ENCODE results near the gene IGHMBP2.
"Not testable (repeated sequence)": the region's sequence is repeated elsewhere in the genome, so short reads cannot be mapped to it uniquely, and the experiment has no call there.

IGHMBP2 gene

DNA sequence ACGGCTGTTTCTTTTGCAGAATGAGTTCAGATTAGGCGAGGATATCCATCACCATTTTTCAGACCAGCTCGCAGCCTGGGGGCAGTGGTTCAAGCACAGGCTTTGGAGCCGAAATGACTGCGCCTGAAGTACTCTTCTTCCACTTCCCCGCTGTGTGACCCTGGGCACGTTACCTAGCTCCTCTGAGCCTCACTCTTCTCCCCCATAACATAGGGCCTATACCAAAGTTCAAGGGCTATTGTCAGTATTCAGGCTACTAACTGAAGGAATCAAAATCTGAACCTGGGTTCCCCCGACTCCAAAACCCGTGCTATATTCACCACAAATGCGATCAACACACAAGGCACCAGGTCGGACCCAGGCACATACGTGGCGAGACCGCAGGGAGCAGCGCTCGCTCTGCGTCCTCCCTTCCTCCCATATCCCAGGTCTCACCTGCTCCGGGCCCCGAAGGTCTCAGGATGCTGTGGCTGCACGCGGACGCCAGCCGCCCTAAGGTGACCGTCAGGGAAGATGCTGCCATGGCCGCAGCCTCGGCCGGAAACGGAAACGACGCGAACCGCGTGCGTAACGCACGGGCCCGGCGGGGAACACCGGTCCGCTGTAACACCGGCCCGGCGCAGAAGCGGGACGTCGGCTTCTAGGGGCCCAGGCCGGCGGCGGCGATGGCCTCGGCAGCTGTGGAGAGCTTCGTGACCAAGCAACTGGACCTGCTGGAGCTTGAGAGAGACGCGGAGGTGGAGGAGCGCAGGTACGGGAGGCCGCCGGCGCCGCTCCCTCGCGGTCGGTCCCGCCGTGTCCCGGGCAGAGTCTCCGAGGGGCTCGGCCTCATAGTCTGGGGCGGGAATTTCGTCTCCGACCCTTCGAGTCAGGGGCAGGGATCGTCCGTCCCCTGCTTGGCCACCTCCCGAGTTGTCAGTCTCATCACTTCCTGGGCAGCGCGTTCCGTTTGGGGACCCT lies at the start of gene IGHMBP2, which contains the start of gene MRPL21:
IGHMBP2 (plus strand) TSS at position 604 of the 960 bp plus-strand sequence; CDS start at position 666, 62 bp downstream.
MRPL21 (minus strand) TSS at position 545 of the 960 bp plus-strand sequence; CDS start at position 523, 22 bp downstream.
- peak; percentile 86 for DNase-seq (ENCODE audit: low spot score)

DNA sequence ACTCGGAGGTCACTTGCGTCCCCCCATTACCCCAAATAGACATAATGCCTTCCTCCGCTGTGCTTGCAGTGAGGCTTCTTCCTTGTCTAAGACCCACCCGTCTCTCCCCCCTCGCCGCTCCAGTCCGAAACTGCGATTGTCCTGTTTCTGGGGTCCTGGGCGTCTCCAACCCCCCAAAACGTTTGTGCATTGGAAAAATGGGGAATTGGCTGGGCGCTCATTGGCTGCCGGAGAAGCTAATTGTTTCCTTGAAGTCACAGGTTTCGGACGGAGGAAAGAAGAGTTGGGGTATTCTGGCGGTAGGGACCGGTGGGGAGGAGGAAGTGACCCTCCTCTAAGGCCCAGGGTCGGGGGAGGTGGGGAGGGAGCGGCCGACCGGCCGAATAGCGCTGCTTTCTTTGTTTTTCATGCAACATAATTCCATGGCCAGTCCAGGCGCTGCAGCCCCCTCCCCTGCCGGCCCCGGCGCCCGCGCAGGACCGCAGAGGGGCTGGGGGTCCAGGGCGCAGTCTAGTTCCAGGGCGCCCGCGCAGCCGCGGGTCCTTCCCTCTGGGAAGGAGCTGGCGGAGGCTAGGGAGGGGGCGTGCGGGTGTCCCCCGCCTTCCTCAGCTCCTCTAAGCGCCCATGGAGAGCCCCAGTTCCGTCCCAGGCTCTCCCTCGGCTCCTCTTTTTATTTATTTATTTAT lies 49.3 kb upstream of the IGHMBP2 start:
- no peak for DNase-seq (ENCODE audit: low spot score)

DNA sequence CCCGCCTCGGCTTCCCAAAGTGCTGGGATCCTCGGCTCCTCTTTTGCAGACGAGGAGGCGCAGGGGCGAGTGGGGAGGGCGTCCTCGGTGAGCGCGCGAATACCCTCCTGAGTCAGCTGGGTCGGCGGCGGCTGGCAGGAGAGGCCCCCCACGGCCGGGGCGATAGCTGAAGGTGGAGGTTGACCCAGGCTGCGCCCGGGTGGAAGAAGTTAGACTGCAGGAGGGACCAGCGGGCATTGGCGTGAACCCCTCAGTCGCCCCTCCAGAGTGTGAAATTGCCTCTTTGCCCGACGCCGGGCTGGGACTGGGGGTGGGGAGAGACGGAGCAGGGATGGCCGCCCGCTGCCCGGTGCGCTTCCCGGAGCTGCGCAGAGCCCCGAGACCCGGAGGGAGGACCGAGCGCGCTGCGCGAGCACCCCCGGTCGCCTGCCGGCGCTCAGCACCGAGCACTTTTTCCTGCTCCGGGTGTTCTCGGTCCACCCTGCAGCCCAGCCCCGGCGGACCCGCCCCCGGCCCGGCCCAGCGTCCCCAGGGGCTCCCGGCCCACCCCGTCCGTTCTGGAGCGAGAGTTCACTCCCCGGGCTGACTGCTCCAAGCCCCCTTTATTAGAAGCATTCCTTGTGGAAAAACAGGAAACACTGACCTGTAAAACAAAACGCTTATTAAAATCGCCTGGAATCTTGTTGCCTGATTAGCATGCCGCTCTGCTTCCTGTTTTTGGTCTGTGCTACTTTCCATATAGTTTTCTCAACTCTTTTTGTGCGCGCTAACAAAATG lies 48.3 kb upstream of the IGHMBP2 start:
- DNase-seq (ENCODE audit: low spot score), result no peak

DNA sequence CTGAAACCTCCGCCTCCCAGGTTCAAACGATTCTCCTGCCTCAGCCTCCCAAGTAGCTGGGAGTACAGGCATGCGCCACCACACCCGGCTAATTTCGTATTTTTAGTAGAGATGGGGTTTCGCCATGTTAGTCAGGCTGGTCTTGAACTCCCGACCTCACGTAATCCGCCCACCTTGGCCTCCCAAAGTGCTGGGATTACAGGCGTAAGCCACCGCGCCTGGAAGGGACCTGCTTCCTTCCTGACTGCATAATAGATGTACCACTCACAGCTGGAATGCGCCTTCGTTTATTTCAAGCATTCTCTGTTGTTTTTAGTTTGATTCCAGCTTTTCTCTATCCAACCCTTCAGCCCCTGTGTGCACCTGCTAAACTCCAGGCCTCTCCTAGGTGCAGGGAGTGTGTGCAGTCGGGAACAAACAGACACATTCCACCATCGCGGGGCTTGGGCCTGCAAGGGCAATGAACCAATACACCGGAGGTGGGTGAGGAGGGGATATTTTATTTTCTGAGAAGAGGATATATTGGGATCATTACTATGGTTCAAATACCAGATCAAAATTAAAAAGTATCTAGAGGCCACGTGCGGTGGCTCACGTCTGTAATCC lies 47.2 kb upstream of the IGHMBP2 start:
- not testable (repeated sequence) for DNase-seq (ENCODE audit: low spot score)

DNA sequence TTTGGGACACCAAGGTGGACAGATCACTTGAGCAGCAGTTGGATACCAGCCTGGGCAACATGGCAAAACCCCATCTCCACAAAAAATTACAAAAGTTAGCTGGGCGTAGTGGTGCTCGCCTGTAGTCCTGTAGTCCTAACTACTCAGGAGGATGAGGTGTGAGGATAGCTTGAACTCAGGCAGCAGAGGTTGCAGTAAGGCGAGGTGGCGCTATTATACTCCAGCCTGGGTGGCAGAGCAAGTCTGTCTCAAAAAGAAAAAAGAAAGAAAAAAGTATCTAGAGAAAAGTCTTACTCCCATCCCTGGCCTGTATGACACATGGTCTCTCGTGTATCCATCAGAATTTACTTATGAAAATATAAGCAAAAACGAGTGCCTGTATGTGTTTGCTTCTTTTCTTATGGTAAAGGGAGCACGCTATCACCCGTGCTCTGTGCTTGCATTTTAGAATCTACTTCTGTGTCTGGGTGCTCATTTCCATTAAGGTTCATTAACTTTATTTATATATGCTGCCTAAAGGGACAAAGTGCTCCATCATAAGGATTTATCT lies 46.6 kb upstream of the IGHMBP2 start:
- no peak for DNase-seq (ENCODE audit: low spot score)

DNA sequence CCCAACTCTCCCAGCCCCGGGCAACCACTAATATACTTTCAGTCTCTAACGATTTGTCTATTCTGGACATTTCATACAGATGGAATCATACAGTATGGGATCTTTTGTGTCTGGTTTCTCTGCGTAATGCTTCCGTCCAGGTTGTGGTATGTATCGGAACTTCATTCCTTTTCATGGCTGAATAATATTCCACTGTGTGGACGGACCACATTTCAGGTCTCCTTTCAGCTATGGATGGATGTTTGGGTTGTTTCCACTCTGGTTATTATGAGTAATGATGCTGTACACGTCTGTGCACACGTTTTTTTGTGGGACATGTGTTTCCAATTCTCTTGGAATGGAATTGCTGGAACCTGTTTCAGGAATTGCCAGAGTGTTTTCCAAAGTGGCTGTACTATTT lies 44.6 kb upstream of the IGHMBP2 start:
- DNase-seq (ENCODE audit: low spot score), result no peak

DNA sequence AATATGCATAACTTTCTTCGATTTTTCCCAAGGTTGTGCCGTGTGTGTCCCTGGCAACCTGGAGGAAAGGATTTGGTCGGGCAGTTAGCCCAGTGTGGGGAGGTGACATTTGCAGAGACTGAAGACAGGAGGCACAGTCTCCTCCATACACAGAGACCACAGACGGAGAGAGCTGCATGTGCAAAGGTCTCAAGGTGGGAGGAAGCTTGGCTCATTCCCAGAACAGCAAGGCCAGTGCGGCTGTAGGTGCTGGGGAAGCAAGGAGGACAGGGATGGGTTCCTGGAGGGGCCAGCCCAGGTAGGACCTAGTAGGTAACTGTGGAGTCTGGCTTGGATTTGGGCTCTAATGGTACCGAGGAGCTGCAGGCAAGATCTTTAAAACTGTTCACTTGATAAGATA lies 41.3 kb upstream of the IGHMBP2 start:
- DNase-seq (ENCODE audit: low spot score), result no peak

DNA sequence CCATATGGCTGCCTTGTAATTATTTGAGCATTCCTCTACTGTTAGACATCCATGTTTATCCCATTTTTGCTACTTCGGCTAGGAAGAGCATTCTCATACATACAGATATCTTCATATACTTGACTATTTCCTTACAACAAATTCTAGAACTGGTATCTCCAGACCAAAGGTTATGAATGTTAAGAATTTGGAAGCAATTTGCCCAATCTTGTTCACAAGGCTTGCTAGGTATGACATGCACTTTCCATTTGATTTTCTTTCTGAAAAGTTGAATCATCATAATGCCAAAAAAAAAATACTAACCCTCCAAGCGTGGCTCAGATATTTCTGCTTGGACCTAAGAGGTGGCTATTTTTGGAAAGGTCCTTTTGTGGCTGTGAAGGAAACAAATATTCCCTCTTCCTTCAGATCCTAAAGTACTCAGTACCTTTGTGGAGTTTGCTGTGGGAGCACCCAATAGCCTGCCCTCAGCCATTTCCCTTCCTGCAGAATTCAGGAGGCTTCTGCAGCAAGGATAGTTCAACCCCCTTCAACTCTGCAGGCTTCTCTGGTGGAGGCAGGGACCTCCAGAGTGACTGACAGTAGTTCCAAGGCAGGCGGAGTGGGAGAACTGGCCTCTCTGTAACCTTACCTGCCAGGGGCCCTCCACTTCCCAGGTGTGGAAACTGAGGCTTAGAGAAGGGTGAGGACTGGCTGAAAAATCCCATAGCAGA lies 40.0 kb upstream of the IGHMBP2 start:
- DNase-seq (ENCODE audit: low spot score), result no peak

DNA sequence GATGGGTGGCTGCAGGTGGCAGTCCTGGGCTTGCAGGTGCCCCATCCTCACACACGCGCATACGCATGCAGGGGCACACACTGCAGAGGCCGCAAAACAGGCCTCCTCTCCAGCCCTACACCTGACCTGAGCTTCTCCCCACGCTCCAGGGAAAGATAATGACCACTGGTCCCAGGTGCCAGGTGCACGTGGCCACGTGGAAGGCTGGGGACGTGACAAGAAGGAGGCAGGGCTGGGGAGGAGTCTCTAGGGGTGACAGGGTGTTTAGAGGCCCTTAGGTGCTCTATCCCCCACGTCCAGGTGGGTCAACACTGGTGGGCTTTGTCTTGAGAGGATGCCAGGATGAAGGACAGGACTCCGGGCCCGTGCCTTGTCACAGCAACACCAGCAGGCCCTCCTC lies 38.5 kb upstream of the IGHMBP2 start:
- no peak for DNase-seq (ENCODE audit: low spot score)

DNA sequence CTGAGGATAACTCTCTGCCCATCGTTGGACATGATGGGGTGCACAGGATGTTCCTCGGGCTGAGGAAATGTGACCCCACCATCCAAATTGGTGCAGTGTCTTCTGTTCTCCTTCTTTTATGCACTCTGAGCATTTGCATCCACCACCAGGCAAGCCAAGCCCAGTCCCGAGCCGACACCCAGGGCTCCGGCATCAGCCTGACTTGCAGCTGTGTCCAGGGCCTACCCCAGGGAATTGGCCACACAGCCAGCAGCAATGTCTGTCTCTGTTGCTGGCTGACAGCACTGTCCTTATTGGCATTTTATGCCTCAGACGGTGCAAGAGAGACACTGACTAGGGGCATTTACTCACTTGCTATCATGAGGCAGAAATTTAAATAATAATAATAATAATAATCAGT lies 36.6 kb upstream of the IGHMBP2 start:
- DNase-seq (ENCODE audit: low spot score), result no peak

DNA sequence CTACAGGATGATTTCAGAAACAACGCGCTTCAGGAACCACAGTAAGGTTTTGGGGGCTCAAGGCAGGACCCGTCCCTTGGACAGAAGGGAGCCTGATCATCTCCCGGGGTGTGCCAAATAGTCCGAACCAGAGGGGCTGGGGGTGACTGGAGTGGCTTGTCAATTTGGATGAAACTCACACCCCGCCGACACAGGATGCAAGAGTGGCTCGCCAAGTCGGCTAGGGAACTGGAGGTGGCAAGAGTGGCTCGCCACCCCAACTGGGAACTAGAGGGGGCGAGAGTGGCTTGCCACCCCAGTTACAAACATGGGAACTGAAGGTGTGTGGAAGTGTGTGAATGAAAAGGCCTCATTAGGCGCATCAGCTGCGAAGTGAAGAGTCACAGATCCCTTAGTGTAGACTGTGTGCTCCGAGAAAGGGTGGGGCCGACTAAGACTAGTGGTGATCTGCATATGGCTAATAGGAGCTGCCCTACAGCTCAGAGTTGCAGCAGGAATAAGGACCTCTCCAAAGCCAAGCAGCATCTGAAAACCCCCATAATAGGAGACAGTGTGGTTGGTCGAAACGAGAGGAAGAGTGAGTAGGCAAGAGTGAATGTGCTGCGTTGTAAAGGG lies 35.4 kb upstream of the IGHMBP2 start:
- no peak for DNase-seq (ENCODE audit: low spot score)

DNA sequence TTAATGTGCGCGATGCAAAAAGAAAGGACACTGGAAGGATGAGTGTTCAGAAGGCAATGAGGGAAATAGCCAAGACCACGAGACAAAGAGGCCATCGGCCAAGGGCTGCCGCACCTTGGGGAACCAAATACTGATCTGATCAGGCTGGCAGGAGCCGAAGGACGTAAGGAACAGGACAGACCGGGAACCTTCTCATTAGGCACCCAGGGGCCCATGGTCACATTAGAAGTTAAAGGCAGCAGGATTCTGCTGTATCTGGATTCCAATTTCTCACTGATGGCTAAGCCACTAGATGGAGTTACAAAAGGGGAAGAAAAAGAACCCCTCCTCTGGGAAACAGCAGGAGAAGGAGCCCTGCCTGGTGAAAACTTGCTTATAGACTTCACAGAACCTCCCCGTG lies 33.2 kb upstream of the IGHMBP2 start:
- DNase-seq (ENCODE audit: low spot score), result no peak

DNA sequence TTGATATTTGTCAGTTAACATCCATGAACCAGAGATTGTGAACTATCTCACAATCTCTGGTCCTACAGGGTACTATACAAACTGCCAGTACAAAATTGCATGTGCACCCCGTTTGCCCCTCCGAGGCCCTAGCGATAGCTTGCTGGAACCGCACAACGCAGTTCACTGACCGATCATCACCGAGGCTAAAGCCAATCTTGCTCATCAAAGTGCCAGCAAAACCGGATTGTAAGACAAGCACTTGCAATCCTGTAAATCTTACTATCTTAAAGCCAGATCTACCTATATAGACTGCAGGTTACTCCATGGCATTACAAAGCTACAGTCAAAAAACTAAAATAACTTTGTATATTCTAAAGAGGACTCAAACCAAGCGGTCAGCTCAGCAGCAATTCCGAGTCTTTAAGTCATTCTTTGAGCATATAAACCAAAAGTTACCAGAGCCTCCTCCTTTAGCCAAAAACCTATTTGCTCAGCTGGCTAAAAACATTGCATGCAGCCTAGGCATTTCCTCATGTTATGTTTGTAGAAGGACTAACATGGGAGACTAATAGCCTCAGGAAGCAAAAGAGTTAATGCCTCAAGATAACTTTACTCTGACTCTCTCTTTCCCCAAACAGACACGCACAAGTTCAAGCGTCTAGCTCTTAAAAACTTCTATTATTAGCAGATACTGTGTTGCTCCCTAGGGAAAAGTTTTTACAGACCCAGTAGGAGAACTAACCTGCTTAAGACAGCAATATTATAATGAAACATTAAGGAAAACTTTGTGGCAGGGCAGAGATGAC lies 31.3 kb upstream of the IGHMBP2 start:
- DNase-seq (ENCODE audit: low spot score), result no peak

DNA sequence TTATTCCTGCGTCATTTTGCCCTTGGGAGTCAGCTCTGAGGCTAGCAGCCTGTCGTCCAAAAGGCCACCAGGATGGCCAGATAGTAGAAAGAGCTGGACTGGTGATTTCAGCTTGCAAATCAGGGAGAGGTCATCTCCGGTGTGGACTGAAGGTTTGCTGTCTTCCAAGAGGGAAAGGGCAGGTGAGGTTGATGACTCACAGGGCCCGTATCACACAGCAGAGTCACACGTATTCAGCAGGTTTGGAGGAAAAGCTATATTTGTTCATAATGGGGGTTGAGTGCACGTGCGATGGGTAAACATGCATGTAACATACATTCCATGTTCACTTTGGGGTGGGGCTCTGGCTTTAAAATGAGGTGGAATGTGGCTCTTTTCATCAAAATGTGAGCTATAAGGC lies 25.7 kb upstream of the IGHMBP2 start:
- no peak for DNase-seq (ENCODE audit: low spot score)

DNA sequence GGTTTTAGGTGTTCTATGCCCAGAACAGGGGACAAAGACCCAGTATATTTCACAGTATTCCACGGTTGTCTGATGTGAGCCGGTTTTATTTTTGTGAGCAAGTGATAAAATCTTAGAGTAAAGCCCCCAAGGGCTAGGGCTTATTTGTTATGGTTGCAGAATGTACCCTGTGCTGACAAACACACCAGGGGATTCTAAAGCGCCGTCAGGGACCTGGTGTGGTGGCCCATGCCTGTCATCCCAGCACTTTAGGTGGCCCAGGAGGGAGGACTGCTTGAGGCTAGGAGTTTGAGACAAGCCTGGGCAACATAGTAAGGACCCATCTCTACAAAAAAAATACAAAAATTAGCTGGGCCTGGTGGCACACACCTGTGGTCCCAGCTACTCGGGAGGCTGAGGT lies 22.8 kb upstream of the IGHMBP2 start:
- no peak for DNase-seq (ENCODE audit: low spot score)

DNA sequence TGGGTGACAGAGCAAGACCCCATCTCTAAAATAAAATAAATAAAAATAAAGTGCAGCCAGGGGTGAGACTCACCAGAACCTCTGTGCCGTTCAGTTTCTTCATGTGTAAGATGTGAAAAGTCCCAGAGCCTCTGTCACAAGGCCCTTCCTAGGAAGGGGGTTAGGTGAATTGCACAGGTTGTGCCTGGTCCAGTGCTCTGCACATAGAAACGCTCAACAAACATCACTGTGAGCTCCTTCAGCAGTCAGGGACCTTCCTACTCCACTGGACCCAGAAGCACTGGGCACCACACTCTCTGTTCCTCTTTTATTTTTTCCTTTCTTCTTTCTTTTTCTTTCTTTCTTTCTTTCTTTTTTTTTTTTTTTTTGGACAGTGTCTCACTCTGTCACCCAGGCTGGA lies 22.4 kb upstream of the IGHMBP2 start:
- DNase-seq (ENCODE audit: low spot score), result no peak

DNA sequence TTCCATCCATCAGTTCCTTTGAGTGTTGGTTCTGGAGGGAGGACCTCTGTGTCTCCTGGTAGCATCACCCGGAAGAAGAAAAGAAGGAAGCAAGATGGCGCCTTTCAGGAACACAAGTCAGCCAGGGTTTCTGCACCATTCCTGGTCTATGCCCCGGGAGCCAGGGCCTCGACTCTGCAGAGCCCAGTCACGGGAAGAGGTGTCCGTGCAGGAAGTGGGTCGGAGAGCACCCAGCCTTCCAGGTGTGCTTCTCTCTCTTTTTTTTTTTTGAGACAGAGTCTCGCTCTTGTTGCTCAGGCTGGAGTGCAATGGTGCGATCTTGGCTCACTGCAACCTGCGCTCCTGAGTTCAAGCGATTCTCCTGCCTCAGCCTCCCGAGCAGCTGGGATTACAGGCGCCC lies 21.3 kb upstream of the IGHMBP2 start:
- DNase-seq (ENCODE audit: low spot score), result no peak

DNA sequence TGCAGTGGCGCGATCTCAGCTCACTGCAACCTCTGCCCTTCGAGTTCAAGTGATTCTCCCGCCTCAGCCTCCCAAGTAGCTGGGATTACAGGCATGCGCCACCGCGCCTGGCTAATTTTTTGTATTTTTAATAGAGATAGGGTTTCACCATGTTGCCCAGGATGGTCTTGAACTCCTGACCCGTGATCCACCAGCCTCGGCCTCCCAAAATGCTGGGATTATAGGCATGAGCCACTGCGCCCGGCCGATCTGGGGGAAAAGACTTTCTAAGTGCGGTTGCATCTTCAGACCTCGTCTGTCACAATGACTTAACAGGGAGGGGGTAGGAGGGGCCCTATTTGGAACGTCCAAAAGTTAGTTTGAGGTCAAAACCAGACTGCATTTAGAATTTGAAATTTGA lies 18.9 kb upstream of the IGHMBP2 start:
- DNase-seq (ENCODE audit: low spot score), result not testable (repeated sequence)

DNA sequence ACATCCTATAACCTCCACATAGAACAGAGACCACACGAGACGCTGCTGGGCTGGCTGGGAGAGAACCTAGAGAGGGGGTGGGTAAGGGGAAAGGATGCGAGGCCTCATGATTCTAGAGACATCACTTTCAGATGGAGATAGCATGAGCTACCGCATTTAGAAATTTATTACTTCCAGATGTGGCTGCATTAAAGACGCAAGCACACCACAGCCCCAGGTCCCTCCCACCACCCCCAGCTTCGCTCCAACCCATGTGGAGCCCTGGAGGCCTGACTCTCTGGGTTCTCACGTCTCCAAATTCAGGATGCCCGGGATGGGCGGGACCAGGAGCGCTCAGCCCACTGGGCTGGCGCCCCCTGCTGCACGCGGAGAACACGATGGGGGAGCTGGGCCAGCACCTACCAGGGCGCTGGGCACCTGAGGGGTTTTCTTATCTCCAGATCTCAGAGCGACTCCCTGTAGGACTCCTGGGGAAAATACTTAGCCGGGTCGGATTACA lies 13.7 kb upstream of the IGHMBP2 start:
- DNase-seq (ENCODE audit: low spot score), result no peak
